Measurements from ENCODE around the gene LAMB1.

Gene LAMB1

DNA sequence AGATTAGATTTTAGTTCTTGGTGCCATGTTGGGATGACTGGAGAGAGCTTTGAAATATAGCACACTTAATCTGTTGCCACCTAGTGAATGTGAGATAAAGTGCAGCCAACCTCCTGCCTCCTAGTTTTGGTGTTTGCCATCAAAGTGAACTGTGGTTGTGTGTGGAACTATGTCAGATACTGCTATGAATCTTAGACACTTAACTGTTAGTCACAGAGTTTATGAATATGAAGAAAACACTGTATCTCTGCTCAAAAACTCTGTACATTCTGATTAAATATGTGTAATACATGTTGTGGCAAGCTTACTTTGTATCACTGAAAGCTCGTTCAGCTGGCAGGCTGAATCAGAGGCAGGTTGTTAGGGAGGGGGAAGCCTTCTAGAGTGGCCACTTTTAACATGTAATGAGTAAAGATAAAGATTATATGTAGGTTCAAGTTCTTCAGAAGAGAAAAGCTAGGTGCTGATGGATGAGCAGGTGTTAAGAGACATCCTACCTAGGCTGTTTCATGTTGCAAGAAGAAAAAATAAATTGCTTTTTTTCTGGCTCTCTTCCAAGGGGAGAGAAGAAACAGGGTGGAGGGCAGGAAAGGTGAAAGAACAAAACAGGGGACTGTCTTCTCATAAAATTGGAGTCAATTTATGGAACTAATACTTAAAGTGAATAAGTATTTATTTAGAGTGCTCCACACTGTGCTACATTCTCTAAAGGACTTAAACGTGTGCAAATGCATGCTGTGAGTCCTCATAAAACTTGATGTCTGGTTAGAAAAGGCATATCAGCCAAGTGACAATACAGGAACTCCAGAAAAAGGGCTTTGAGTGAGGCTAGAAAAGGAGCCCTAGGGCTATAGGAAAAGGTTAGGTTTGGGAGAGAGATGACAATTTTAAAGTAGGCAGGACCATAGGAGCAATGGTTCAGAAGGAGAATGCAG is 14.1 kb upstream of the LAMB1 start:
- DNase-seq = no peak

DNA sequence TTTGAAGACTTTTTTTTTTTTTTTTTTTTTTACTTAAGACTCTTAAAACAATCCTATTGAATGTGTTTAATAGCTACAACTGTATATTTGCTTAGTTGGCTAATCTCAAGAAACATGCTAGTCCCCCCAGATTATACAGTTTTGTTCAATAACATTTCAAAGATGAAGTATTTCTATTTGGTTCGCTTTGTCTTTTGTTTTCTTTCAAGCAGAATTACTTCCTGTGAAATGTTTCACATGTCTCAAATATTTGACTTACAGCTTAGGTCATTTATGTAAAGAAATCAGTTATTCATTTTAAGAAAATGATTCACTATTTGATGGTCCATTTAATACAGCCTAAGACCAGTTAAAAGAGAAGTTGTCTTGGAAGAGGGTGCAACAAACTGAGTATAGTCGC is 12.8 kb upstream of the LAMB1 start:
- DNase-seq = no peak

DNA sequence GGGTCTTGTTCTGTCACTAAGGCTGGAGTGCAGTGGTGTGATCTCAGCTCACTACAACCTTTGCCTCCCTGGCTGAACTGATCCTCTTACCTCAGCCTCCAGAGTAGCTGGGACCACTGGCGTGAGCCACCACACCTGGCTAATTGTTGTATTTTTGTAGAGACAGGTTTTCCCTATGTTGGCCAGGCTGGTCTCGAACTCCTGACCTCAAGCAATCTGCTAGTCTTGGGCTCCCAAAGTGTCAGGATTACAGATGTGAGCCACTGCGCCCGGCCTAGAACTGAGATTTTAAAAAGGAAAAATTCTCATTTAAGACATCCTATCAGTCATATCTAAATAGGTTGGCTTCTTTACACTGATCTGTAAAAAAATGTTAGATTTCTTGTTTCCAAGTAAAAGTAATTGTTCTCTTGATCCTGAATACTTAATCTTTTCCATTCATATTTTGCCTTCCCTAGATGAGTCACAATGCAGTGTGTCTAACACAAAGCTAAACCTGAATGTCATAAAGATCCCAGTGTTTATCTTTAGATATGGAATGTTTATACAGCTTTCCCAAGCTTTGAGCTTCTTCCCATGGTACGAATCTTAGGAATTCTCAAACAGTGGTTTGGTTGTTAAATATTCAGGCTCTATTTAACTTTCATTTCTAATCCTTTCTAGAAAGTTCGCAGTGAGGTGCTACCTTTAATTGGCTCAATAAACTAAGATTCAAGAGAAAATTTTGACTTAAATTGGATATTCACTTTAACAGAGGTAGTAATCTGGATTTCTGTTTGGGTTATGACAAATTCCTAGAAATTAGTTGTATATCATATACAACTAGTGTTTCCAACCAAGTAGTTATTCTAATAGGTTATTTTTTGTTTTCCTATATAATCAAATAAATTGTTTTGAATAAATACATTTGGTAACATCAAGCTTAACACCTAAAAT is 12.1 kb upstream of the LAMB1 start:
- no peak for DNase-seq

DNA sequence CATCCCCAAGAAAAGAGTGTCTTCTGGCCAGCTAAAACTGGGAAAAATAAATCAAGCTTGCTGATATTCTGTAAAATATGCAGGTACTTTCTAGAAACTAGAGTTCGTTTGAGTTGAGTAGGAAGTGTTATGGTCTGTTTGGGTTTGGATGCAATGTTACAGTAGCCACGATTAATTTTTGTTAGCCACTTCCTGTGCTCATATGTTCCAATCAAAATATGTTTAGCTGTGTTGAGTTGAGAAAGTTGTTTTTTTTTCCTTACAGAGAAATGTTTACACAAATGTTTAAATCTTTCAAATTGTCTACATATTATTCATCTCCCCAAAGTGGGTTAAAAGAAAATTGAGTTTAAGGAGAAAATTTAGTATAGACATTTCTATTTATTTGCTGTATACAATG is 11.3 kb upstream of the LAMB1 start:
- DNase-seq = no peak

DNA sequence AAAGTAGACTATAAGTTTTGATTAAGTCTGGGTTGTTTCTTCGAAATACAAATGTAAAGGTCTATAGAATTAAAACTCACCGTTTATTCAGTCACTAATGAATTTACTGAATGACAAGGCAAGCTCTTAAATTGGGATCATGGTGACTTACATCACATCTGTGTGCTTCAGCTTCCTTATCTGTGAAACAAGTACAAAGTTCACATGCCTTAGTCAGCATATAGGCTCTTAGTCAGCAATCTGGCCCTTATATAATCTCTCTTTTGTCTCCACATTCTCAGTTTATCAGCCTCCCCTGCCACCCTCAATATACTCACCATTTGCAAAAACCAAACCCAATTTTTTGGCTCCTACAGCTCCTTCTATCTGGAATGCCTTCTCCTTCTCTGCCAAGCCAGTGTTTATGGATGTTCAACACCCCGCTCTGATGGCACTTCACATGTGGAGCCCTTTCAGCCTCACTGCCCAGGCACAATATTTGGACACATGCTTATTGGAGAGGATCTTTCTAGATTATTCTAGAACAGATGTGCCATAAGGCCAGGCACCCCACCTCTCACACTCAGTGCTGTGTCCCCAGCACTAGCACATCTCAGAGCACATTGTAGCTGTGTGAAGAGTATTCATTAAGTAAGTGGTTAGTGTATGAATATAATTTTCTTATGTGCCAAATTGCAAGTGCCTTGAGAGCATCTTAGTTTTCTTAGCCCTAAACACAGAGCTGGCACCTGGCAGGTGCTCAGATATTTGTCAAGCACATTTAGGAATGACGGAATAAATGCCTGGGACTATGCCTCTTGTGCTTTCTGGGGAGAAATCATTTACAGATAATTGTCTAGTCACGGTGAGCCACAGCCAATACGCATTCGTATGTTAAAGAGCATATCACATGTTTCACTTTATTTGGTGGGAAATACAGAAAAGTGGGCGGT is 9.8 kb upstream of the LAMB1 start:
- no peak for DNase-seq

DNA sequence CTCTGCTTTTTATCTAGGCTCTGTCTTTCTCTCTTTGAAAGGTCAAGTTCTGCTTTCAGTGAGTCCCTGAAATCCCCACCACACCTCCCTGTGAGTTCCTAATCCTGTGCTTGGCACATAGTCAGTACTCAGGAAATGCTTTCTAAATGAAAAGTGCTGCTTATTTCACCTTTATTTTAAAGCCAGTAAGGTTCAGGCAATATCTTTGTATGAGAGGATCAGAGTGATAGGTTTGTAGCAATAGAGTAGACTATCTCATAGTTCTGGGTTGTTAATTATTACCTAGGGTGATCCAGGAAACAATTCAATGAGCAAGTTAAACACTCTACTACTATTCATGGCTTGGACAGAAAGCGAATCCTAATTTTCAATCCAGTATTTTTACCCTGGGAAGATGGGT is 7.4 kb upstream of the LAMB1 start:
- no peak for DNase-seq

DNA sequence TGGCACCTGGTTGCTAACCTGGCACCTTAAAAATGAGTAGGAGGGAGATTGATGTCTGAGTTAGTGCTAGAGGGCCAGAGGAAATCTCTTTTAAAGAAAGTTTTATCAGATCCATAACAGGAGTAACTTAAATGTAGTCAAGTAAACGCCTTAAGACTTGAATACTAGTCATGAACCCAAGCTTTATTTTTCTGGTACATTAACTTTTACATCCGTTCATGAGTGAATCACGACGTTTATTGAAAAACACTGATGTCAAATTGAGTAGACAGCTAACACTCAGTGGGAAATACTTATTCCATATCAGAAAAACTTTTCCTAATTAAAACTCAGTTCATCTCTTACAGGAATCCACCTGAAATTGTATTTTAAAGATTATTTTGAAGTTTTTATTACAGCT is 6.9 kb upstream of the LAMB1 start:
- no peak for DNase-seq

DNA sequence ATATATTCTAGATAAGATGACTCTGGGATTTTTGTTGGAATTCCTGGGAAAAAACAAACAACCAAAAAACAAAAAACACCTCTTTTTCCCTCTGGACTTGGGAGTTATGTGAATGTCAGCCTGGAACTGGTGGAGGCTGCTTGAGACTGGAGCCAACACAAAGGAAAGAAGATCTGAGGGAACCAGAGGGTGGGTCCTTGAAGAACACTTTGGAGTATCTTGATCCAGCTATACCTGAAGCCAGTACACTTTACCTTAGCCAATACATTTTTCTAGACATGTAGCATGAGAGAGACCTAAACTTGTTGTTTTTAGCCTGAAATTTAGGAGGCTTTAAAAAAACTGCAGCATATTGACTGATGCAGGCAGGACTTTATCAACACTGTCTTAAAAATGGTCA is 5.9 kb upstream of the LAMB1 start:
- no peak for DNase-seq

DNA sequence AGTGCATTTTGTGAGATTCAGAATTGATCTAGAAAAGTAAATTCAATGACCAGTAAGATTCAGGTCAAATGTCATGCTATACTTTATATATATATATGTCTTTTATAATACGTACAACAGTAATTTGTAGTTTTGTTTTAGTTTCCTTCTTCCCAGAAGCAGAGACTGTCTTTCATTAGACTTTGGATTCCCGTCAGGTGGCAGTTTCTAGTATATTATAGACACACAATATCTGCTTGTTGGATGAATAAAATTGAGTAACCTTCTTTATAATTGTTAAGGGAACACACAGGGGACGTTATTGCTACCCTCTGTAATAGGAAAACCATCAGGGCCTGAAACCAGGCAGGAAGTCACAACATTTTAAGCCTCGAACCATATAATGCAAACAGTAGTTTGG is 5.3 kb upstream of the LAMB1 start:
- no peak for DNase-seq

DNA sequence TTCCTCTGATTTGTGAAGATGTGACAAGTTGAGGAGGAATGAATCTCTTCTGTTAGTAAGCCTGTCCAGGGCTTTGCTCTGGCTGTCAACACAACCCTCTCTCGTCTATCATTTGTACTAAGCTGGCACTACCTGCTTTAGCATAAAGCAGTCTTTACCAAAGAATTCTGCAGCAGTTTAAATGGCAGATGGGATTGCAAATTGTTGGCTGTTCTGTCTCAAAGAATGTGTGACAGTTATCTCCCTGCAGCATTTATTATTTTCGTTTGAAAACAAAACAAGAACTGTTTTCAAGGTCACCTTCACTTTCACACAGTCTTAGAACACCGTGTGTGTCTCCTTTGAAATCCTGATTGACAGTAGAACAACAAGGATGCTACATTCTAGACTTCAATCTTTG is 4.8 kb upstream of the LAMB1 start:
- no peak for DNase-seq

DNA sequence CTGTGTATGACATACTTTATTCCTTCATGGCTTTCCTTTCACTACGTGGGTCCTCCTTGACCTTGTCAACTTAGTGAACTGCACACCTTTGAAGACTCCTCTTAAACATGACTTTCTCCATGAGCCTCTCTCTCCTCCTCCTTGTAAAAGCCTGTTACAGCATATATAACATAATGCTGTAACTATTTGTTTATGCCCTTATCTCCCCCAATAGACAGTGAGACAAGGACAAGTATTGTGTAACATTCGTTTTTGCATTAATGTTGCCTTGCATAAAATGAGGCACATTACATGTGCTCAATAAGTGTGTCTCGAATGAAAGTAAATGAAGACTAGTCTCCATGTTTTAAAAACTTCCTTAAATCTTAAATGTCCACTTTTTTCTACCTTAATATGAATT is 4.3 kb upstream of the LAMB1 start:
- DNase-seq = no peak

DNA sequence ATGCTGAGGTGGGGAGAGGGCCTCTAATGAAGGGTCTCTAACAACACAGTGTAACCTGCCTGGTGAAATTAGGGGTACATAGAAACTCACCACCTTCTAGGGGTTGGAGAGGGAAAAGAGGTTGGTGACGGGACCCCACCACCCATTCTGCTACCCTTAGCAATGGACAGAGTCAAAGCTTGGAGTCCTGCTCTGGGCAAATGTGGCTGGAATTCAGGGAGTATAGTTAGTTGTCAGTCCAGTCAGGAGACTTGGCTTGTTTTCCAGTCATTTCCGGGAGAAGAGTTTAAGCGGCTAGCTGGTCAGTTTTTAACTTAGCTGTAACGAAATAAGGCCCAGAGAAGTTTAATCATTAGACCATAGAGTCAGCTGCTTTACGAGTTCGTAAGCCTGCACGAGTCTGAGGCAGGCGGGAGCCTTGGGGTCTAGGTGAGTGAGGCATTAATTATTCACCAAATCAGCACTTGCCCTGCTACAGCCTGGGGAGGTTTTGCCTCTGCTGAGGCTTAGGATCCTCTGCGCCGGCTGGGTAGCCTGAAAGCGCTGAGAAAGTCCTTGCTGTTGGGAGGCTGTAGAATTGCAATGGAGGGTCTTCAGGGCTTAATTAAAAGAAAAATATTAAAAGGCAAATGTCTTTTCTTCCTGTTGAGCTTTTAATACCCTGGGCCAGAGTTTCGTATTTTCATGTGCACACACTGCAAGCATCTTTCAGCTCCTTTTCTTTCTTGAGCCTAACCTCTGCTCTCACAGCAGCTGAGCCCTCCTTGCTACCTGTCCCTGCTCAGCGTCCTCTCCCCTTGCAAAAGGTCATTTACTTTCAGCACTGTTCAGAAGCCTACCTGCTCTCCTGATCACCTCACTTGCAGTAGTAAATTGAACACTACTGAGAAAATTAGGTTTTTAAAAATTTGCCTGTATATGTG is 1.5 kb upstream of the LAMB1 start:
- DNase-seq = no peak

DNA sequence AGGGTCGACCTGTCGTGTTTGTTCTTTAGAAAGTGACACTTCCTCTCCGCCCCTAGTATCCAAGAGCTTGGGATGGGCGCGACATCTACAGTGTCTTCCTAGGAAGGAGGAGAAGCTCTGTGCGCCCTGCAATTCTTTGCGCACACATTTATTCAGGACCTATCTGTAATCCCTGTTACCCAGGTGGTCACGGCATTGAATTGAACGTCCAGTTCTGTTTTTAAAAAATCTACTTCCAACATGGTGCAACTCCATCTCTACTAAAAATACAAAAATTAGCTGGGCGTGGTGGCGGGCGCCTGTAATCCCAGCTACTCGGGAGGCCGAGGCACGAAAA is 606 bp upstream of the LAMB1 start:
- no peak for DNase-seq

DNA sequence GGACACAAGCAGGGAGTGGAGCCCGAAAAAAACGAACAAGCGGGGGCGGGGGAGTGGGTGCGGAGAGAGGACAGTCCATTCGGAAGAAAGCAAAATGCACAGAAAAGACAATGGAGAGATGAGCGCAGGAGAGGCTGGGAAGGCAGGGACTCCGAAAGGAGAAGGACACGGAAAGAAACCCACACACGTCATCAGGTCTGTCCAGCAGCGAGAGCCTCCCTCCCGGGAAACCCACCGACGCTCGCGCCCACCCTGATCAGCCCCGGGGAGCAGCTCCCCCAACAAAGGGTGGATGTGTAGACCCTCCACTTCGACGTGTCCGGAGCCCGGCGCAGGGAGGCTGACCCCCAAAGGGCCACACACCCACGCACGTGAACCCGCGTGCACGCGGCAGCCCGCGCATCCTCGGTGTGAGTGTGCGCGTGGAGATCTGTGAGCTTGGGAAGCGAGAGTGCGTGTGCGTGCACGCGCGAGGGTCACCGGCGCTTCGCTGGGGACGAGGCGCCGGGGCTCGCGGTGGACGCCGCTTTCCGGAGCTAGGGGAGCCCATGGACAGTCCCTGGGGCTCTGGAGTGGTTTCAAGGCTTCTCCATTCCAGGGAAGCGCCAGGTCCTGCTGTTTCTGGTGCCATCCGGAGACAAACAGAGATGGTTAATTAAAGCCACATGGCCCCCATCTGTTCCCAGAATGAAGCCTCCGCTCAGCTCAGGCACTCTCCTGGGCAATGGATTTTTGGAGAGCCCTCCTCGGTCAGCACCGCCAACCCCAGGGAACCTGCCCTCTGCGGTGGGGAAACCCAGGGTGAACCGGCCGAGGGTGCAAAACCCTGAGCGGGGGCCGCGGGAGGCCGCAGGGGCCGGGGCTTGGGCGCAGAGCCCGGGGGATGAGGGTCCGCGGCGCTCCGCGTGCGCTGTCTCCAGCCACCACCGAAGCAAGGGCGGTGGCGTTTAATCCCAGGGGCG is 916 bp downstream of the LAMB1 start:
- no peak for DNase-seq

DNA sequence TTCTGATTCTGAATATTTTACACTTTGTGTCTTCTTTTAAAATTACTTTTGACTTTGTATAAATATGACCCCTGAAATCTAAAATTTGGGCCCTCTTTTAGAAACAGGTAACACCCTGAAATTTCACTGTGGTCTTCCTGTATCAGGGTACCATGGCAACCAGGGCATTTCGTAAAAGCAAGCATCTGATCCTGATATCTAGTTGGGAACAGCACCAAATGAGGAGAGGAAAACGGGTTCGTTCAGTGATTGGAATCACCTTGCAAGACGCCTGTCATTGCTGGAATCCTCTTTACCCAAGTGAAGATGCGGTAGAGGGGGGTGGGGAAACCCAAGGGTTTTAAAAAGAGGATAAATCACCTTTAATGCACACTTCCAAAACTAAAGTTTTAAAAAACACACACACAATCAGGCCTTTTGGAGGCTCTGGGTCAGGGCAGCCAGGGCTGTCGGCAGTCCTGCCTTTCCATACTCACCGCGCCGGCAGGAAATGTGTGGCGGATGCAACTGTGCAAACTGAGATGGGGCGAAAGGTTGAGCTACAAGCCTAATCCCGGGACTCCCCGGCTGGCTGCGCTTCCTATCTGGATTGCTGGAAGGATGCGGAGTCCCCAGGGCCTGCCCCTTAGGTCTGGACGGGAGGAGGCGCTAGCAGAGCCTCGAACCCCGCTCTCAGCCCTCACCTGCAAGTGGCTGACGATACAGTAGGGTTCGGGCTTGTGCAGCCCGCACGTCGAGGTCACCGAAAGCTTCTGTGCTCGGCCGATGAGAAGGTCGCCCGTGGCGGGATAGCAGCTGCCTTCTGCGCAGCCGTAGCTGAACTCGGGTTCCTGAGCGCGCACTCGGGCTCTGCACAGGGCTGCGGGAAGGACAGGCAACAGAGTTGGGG is 1.8 kb downstream of the LAMB1 start:
- no peak for DNase-seq

DNA sequence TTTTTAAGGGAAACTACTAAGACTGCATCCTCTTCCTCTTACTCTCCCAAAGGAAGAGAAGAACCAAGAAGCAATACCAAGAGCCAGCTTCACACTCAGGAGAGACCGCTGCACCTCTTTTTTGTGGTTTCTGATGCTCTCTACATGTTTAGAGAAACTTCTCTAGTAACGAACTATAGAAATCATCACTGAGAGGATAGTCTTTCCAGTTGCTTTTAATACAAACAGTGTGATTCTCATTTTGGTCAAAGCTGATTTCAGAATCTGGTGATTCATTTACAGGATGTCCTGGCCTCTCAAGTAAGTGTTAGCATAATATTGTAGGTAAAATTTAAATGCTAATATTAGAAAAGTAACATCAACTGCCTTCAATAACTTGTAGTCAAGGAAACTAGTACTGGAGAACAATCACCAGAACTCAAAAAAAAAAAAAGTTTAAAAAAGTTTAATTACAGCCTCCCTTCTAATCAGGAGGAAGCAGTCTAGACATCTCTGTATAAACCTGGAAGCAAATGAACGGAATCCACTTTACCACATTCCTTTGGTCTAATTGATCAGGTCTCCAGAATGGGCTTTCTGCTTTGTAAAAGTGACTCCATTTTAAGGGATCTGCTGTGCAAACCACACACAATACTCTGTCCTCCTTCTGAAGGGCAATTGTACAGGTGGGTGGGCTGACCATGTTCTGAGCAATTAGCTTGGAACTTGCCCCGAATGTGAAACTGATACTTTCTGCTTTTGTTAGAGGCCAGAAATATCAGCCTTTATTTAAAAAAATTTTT is 3.0 kb downstream of the LAMB1 start:
- DNase-seq = no peak

DNA sequence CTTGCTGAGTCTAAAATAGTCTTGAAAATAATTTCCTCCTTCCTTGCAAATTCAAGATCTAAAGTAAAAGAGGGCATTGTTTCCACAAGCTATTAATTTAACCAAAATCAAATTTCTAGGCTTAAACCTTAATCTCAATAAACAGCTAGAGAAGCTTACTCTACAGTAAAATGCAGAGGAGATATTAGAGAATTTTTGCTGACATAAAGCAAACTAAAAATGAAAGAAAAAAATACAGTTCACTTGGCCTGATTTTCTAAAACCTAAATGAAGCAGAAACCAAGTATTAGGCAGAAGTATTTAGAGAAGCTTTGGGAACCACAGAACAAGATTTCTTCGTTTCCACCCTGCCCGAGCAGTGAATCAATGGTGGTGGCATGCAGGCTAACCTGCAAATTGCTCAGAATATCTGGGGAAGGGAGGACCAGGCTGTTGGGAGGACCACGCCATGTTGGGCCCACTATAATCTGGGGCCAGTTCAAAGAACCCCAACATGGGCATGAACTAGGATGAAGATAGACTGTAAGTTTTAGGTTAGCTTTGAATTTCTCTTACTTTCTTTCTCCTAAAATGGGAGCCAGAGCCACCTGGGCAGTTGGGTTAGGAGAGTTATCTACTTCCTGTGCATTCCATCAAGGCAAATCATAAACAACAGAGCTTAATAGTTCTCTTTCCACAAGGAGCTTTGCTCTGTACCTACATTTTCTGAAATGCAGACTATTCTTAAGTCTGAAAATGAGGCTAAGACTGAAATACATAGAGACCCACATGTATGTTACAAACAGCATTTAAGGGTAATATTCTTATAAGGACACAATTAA is 4.1 kb downstream of the LAMB1 start:
- DNase-seq = no peak

DNA sequence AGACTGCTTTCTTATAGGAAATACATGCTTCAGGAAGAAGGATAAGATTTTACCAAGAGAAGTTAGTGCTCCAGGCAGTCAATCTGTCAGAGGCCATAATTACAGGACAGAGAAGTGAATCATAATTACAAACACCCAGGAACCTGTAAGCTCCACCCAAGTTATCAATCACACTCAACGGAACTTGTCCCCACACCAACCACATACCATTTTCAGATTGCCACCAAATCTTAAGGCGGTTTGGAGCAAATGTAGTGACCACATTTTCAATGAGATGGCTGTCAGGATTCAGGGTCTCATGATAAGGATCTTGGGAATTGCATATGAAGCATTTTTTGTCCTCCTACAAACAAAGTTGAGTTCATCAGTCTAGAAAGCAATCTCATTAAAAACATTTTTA is 4.8 kb downstream of the LAMB1 start:
- no peak for DNase-seq
